Endothelial cell (in vitro differentiated cells): ENCODE results near the gene ASF1B. TPM values are rescaled to one million over a fixed set of nuclear protein-coding genes. Genes with fewer than 3 reads are reported as not detected.

Experiments
- DNase-seq: peaks from one replicate; pipeline ENCODE4 v3.0.0; 2021; ENCODE audit warnings: low spot score
- H3K27ac Mint-ChIP-seq: one replicate; pipeline ENCODE4 v1.8.0; 2021; ENCODE audit warnings: mixed read lengths, inconsistent platforms; ENCODE audit not compliant: unreplicated experiment
- H3K27me3 Mint-ChIP-seq: one replicate; pipeline ENCODE4 v1.8.0; 2021; ENCODE audit warnings: mild to moderate bottlenecking, moderate library complexity, mixed read lengths, inconsistent platforms; ENCODE audit not compliant: unreplicated experiment
- H3K36me3 Mint-ChIP-seq: one replicate; pipeline ENCODE4 v1.8.0; 2021; ENCODE audit warnings: mild to moderate bottlenecking, low read depth, mixed read lengths, inconsistent platforms; ENCODE audit not compliant: unreplicated experiment
- H3K4me1 Mint-ChIP-seq: one replicate; pipeline ENCODE4 v1.8.0; 2021; ENCODE audit warnings: mild to moderate bottlenecking, mixed read lengths, inconsistent platforms; ENCODE audit not compliant: unreplicated experiment
- H3K4me3 Mint-ChIP-seq: one replicate; pipeline ENCODE4 v1.8.0; 2021; ENCODE audit warnings: mild to moderate bottlenecking, mixed read lengths, inconsistent platforms; ENCODE audit not compliant: unreplicated experiment
- H3K9me3 Mint-ChIP-seq: one replicate; pipeline ENCODE4 v1.8.0; 2021; ENCODE audit warnings: mixed read lengths, inconsistent platforms; ENCODE audit not compliant: unreplicated experiment
- CTCF ChIP-seq: fragments of 200-600 bp; sonication (generic); IDR thresholded peaks from one replicate; pipeline ENCODE4 v1.5.0; 2021; ENCODE audit warnings: antibody characterized with exemption; ENCODE audit not compliant: unreplicated experiment
- total RNA-seq: library from RNA; stranded (reverse); fragmentation: NEBNext Ultra II Directional; extraction: Animal tissue kit (Norgen Biotek cat#: 25700); gene quantifications from one replicate; pipeline ENCODE4 v1.2.1, GENCODE V29; 2021; ENCODE audit not compliant: unreplicated experiment

The ASF1B gene
- total RNA-seq, 1 donor from 2014 or later = 7.1 TPM

- Mint-ChIP-seq H3K9me3 (peaks cover 3% of the 10 kb centered on the region), H3K27me3 (peaks cover 13% of the 10 kb centered on the region), H3K4me3 (peak overlapping the region; percentile 22), H3K27ac (no peak overlapping the region), H3K4me1 (peaks cover under 1% of the 10 kb centered on the region), H3K36me3 (peaks cover 16% of the 10 kb centered on the region)
- no peak for DNase-seq
- TF ChIP-seq CTCF = no peak
These were observed 40.0 kb downstream of the ASF1B start for GRCh38 chr19:14096272-14096992.

- no peak for DNase-seq
- H3K9me3 Mint-ChIP-seq = peaks cover 3% of the 10 kb centered on the region
- peaks cover 2% of the 10 kb centered on the region for H3K4me1 Mint-ChIP-seq
- no peak for TF ChIP-seq CTCF
- peaks cover 14% of the 10 kb centered on the region for H3K27me3 Mint-ChIP-seq
- H3K4me3 Mint-ChIP-seq = peak overlapping the region; percentile 68
- peak overlapping the region; percentile 54 for H3K27ac Mint-ChIP-seq
- peaks cover 11% of the 10 kb centered on the region for H3K36me3 Mint-ChIP-seq
These were observed 41.5 kb downstream of the ASF1B start for GRCh38 chr19:14094854-14095253.

- peaks cover 3% of the 10 kb centered on the region for H3K9me3 Mint-ChIP-seq
- H3K4me3 Mint-ChIP-seq = no peak overlapping the region
- no peak overlapping the region for H3K27ac Mint-ChIP-seq
- no peak for TF ChIP-seq CTCF
- peaks cover 18% of the 10 kb centered on the region for H3K27me3 Mint-ChIP-seq
- H3K4me1 Mint-ChIP-seq = peaks cover 5% of the 10 kb centered on the region
- H3K36me3 Mint-ChIP-seq = peaks cover 17% of the 10 kb centered on the region
- no peak for DNase-seq
These were observed 43.1 kb downstream of the ASF1B start for GRCh38 chr19:14093117-14093823.

- peaks cover 3% of the 10 kb centered on the region for H3K9me3 Mint-ChIP-seq
- H3K4me3 Mint-ChIP-seq = peak overlapping the region; percentile 95
- H3K27ac Mint-ChIP-seq = no peak overlapping the region
- DNase-seq = no peak
- TF ChIP-seq CTCF = no peak
- peaks cover 19% of the 10 kb centered on the region for H3K27me3 Mint-ChIP-seq
- H3K36me3 Mint-ChIP-seq = peaks cover 16% of the 10 kb centered on the region
- H3K4me1 Mint-ChIP-seq = peaks cover 5% of the 10 kb centered on the region
These were observed 44.5 kb downstream of the ASF1B start for GRCh38 chr19:14091813-14092462.
